Activated naive CD8-positive, alpha-beta T cell (primary cell): ENCODE results near the gene OR52K1.
"Not testable (repeated sequence)": the region's sequence is repeated elsewhere in the genome, so short reads cannot be mapped to it uniquely, and the experiment has no call there.

Experiments used
- H3K27ac Mint-ChIP-seq: one replicate; pipeline ENCODE4 v1.8.0; 2021; ENCODE audit warnings: mixed read lengths
- H3K27me3 Mint-ChIP-seq: one replicate; pipeline ENCODE4 v1.8.0; 2021; ENCODE audit warnings: mixed read lengths
- H3K36me3 Mint-ChIP-seq: one replicate; pipeline ENCODE4 v1.8.0; 2021; ENCODE audit warnings: mixed read lengths
- H3K4me1 Mint-ChIP-seq: one replicate; pipeline ENCODE4 v1.8.0; 2021; ENCODE audit warnings: low read depth, mixed read lengths
- H3K4me3 Mint-ChIP-seq: one replicate; pipeline ENCODE4 v1.8.0; 2021; ENCODE audit warnings: mild to moderate bottlenecking, mixed read lengths
- H3K9me3 Mint-ChIP-seq: one replicate; pipeline ENCODE4 v1.8.0; 2021; ENCODE audit warnings: low read depth, mixed read lengths

The OR52K1 gene

GRCh38 chr11:4466871-4467442 lies 15.5 kb upstream of the OR52K1 start:
- Mint-ChIP-seq H3K36me3 (peaks cover 3% of the 10 kb centered on the region), H3K4me3 (no peak overlapping the region), H3K9me3 (peaks cover 8% of the 10 kb centered on the region), H3K27me3 (peaks cover 4% of the 10 kb centered on the region), H3K27ac (no peak overlapping the region), H3K4me1 (no peaks in the 10 kb centered on the region)

- no peak overlapping the region for H3K27ac Mint-ChIP-seq
- peaks cover 8% of the 10 kb centered on the region for H3K9me3 Mint-ChIP-seq
- H3K27me3 Mint-ChIP-seq, result peaks cover 4% of the 10 kb centered on the region
- H3K36me3 Mint-ChIP-seq, result peaks cover 3% of the 10 kb centered on the region
- H3K4me3 Mint-ChIP-seq, result no peak overlapping the region
- no peaks in the 10 kb centered on the region for H3K4me1 Mint-ChIP-seq
Measured at GRCh38 chr11:4467811-4468606, 14.4 kb upstream of the OR52K1 start.

DNA sequence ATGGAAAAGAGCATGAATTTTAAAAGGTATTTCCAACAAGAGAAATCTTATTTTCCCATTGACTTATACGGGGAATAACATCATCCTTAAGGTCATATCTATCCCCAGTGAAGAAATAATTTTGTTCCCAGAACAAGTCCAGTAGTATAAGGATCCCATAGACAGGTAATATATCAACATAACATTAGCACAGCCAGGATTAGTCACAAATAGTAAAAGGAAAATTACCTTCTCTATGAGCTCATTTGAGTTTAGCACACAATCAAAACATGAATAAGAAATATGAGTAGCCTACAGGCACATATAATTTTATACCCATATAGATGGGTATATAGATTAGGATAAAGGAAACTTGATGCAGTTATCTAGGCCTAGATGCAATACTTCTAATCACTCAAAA lies 2.8 kb upstream of the OR52K1 start:
- peaks cover 6% of the 10 kb centered on the region for H3K4me1 Mint-ChIP-seq
- no peak overlapping the region for H3K4me3 Mint-ChIP-seq

DNA sequence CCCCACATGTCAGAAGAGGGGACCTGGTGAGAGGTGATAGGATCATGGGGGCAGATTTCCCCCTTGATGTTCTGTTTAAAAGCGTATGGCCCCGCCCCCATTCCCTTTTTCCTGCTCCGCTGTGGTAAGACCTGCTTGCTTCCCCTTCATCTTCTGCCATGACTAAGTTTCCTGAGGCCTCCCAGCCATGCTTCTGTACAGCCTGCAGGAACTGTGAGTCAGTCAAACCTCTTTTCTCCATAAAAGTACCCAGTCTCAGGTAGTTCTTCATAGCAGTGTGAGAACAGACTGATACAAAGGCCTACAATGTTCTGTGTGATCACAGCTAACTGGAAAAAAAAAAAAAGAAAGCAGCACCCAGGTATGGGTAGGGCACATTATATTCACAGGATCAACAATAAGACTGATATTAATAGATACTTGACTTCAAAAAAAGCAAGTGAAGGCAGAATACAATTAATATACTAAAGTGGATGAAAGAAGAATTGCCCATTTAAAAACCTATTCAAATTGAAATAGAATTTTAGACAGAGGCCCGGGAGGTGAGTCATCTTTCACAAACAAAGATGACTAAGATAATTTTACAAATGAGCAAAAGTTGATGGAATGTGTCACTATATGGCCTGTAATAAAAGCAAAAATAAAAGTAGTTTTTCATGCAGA lies 1.7 kb upstream of the OR52K1 start:
- Mint-ChIP-seq H3K27ac (peak overlapping the region; percentile 51), H3K9me3 (no peaks in the 10 kb centered on the region), H3K27me3 (no peaks in the 10 kb centered on the region), H3K4me1 (peaks cover 6% of the 10 kb centered on the region), H3K4me3 (no peak overlapping the region), H3K36me3 (no peaks in the 10 kb centered on the region)

More for the DNA sequence above, 2.8 kb upstream of the OR52K1 start:
- Mint-ChIP-seq H3K9me3 (no peaks in the 10 kb centered on the region), H3K27ac (no peak overlapping the region), H3K36me3 (no peaks in the 10 kb centered on the region), H3K27me3 (no peaks in the 10 kb centered on the region)

DNA sequence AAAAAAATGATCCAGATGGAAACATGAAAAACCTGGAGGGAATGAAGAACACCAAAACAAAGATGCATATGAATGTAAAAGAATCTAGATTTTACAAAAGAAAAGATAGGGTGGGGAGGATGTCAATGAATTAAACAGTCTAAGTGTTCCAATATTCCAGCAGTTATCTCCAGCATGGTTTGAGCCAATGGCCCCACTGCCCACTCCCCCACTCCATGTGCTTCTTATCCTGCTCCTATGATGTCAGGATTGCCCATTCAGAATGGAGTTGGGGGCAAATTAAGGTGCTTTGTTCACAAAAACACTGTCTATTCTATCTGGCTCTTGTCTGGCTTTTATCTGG lies 1.2 kb upstream of the OR52K1 start:
- Mint-ChIP-seq H3K27me3 (peaks cover 2% of the 10 kb centered on the region), H3K36me3 (no peaks in the 10 kb centered on the region), H3K4me1 (peaks cover 6% of the 10 kb centered on the region), H3K4me3 (no peak overlapping the region), H3K27ac (peak overlapping the region; percentile 28), H3K9me3 (no peaks in the 10 kb centered on the region)

DNA sequence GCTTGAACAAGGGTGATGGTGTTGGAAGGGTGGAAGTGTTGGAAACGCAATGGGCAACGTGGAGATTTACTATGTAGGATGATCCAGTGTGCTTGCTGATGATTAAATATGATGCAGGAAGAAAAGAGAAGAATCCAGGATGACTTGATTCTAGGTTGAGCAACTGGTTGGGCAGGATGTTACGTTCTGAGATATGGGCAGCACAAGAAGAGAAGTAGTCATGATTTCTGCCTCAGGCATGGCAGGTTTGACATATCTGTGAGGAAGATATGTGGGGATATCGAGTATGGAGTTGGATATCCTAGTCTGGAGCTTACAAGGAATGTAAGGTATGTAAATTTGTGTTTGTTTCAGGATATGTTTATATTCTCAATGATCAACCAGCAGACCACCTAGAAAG lies 1.9 kb downstream of the OR52K1 start:
- no peak overlapping the region for H3K27ac Mint-ChIP-seq
- peaks cover 5% of the 10 kb centered on the region for H3K27me3 Mint-ChIP-seq
- H3K4me1 Mint-ChIP-seq, result peaks cover 6% of the 10 kb centered on the region
- H3K9me3 Mint-ChIP-seq, result no peaks in the 10 kb centered on the region
- no peaks in the 10 kb centered on the region for H3K36me3 Mint-ChIP-seq
- H3K4me3 Mint-ChIP-seq, result no peak overlapping the region

DNA sequence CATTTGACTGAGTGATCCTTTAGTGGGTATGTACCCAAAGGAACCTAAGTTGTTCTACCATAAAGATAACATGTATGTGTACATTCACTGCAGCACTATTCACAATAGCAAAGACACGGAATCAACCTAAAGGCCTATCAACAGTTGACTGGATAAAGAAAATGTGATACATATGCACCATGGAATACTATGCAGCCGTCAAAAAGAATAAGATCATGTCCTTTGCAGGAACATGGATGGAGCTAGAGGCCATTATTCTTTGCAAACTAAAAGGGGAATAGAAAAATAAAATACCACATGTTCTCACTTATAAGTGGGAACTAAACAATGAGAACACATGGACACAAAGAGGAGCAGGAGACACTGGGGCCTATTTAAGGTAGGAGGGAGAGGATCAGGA lies 9.0 kb downstream of the OR52K1 start:
- not testable (repeated sequence) for H3K4me1 Mint-ChIP-seq, H3K27ac Mint-ChIP-seq, H3K9me3 Mint-ChIP-seq, H3K36me3 Mint-ChIP-seq, H3K27me3 Mint-ChIP-seq, H3K4me3 Mint-ChIP-seq

- peaks cover 2% of the 10 kb centered on the region for H3K36me3 Mint-ChIP-seq
- no peak overlapping the region for H3K27ac Mint-ChIP-seq
- peaks cover 3% of the 10 kb centered on the region for H3K27me3 Mint-ChIP-seq
- H3K9me3 Mint-ChIP-seq, result peaks cover 5% of the 10 kb centered on the region
- no peaks in the 10 kb centered on the region for H3K4me1 Mint-ChIP-seq
- no peak overlapping the region for H3K4me3 Mint-ChIP-seq
Measured at GRCh38 chr11:4491878-4492606, 9.6 kb downstream of the OR52K1 start.

GRCh38 chr11:4493480-4493818 lies 11.0 kb downstream of the OR52K1 start:
- Mint-ChIP-seq H3K9me3 (peaks cover 5% of the 10 kb centered on the region), H3K27ac (no peak overlapping the region), H3K4me3 (no peak overlapping the region), H3K4me1 (no peaks in the 10 kb centered on the region), H3K36me3 (peaks cover 2% of the 10 kb centered on the region), H3K27me3 (peaks cover 2% of the 10 kb centered on the region)

DNA sequence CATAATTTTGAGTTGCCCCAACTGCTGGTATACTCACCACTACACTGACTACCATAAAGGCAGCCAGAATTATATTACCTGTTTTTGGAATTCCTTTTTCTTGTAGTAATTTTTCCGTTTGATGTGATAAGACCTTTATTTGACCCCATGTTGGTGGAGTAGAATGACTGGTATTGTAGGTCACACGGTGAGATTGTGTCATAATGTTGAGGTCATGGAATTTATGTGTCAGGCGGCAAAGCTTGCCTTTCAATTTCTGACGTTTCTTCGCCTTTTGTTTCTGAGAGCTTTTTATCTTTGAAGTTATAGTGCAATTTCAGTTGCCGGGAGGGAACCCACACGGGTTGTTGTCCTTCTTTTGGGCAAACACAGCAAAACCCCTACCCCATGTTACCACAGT lies 13.0 kb downstream of the OR52K1 start:
- H3K36me3 Mint-ChIP-seq, result peaks cover 2% of the 10 kb centered on the region
- peaks cover 5% of the 10 kb centered on the region for H3K9me3 Mint-ChIP-seq
- no peak overlapping the region for H3K4me3 Mint-ChIP-seq
- H3K4me1 Mint-ChIP-seq, result no peaks in the 10 kb centered on the region
- no peak overlapping the region for H3K27ac Mint-ChIP-seq
- peaks cover 2% of the 10 kb centered on the region for H3K27me3 Mint-ChIP-seq

DNA sequence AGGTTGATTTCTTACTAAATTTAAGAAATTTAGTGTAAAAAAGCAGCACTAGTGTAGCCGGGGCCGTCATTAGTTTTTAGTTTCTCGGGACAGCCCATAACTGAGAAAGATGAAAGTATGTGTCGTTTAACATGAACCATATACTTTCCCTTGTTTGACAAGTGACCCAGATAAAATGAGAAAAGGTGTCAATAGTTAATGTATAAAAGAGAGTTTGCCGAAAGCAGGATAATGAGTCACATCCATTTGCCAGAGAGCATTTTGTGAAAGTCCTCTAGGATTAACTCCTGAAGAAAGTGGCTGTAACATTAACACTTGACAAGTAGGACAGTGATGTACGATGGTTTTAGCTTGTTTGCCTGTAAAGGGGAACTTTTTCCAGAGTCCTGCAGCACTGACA lies 13.5 kb downstream of the OR52K1 start:
- Mint-ChIP-seq H3K4me3 (no peak overlapping the region), H3K9me3 (peaks cover 5% of the 10 kb centered on the region), H3K27me3 (peaks cover 2% of the 10 kb centered on the region)

DNA sequence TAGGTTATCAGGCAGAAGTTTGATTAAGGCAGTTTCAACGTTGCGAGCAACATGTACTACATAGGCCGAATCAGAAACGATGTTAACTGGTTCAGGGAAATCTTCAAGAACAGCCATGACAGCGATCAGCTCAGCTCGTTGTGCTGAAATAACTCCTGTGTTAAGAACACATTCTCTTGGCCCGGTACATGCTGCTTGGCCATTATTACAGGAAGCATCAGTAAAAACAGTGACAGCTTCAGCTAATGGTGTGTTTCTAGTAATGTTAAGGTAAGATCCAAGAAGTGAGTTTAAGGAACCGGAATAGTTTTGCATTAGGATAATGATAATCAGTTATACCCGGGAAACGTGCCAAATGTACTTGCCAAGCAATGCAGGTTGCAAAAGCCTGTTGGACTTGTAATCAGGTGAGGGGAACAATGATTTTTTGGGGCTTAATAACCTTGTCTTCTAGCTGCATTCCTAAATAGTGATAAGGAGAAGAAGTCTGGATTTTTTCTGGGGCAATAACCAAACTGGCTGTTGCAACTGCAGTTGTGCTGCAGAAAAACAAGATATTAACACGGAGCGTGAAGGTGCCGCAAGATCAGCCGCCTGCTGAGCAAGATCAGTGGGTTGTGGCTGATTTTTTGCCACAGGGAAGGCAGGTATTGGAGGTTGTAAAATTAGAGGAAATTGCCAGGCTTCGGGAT lies 14.3 kb downstream of the OR52K1 start:
- Mint-ChIP-seq H3K27me3 (peaks cover 2% of the 10 kb centered on the region), H3K4me3 (no peak overlapping the region), H3K36me3 (no peaks in the 10 kb centered on the region), H3K4me1 (no peaks in the 10 kb centered on the region), H3K9me3 (peaks cover under 1% of the 10 kb centered on the region), H3K27ac (no peak overlapping the region)

More for the DNA sequence above, 13.5 kb downstream of the OR52K1 start:
- peaks cover 2% of the 10 kb centered on the region for H3K36me3 Mint-ChIP-seq
- H3K4me1 Mint-ChIP-seq, result no peaks in the 10 kb centered on the region
- H3K27ac Mint-ChIP-seq, result no peak overlapping the region

DNA sequence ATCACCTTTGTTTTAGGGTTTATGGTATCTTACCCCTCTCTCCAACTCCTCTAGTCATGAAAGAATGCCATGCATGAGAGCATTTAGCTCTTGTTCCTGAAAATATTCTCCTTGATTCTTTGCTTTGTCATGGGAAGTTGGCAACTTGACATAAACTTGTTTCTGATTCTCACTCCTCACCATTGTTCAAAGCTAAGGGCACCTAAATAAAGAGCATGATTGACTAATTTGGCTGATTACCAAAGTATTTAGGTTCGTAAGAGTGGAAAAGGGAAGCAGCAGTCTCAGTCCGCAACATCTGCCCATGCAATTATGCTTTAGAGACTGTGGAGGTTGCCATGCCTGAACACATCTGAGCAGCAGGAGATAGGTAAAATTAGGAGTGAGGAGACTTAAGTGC lies 26.4 kb downstream of the OR52K1 start:
- Mint-ChIP-seq H3K9me3 (no peaks in the 10 kb centered on the region), H3K4me1 (peaks cover 3% of the 10 kb centered on the region), H3K36me3 (peaks cover 3% of the 10 kb centered on the region), H3K4me3 (no peak overlapping the region), H3K27me3 (peaks cover 2% of the 10 kb centered on the region), H3K27ac (no peak overlapping the region)

DNA sequence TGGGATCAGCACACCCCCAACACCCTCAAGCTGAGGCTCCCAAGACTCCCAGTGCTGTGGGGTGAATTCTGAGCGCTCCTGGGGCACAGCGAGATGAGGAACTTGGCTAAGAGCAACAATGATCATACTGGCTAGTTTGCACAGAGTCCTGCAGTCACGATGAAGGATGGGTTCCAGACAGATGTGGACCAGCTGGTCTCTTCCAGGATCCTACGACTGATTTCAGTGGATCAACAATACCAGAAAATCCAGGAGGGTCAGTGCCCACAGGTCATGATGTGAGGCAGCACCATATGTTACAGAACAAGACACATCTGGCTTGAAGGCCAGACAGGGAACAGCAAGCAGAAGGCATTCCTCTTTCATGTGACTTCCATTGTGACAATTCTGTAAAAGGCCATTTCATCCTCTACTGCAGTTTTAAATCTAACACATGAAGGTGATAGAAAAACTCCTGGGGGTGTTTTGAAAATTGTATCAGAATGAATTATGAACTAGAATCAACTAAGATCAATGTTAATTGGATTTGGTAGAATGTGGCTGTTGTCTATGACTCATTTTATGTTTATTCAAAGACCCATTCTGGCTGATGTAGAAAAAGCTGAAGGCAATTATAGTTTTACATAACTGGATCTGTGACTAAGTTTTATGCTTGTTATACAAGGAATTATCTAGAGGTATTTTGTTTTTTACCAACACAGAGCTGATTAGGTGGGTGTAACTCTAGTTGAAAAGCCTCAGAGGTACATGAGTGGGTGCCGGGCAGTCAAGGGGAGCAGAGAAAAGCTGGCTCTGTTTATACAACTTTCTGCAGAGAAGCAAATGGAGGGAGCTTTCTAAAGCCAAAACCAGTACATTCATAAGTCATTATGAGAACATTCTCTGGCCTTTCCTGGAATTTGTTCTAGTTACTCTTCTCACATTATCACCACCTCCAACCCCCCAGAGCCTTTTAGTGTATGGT lies 29.1 kb downstream of the OR52K1 start:
- Mint-ChIP-seq H3K27me3 (peaks cover 2% of the 10 kb centered on the region), H3K9me3 (no peaks in the 10 kb centered on the region), H3K4me3 (no peak overlapping the region), H3K27ac (no peak overlapping the region), H3K36me3 (peaks cover 3% of the 10 kb centered on the region), H3K4me1 (peaks cover 3% of the 10 kb centered on the region)
